H1 (cell line): ENCODE results near the gene ALOX5AP. TPM values are rescaled to one million over a fixed set of nuclear protein-coding genes. Genes with fewer than 3 reads are reported as not detected.

ENCODE experiments used
- CTCF ChIA-PET: fragments of 300-600 bp; sonication (Branson Sonifier 250); formaldehyde crosslinking; loops from one replicate; lab custom pipeline; 2021; ENCODE audit not compliant: partially characterized antibody; lab: Charles Lee
- POLR2A ChIA-PET: fragments of 300-600 bp; sonication (Branson Sonifier 250); formaldehyde crosslinking; loops from one replicate; lab custom pipeline; 2021; ENCODE audit warnings: inconsistent platforms; ENCODE audit not compliant: partially characterized antibody; lab: Charles Lee
- DNase-seq, 2 experiments: peaks; one replicate each; pipeline versions ENCODE4 v3.0.0 to v3.0.0-alpha.2; 2010 to 2022; ENCODE audit warnings: low spot score in 2 of 2, low read depth in 1 of 2, mixed read lengths in 1 of 2
- FAIRE-seq: peaks from 2 replicates; lab custom pipeline; 2011; peaks lifted over from hg19 to GRCh38; lab: Jason Lieb, UNC
- H2AFZ ChIP-seq: 2 replicates; pipeline ENCODE4 v1.8.1; 2012; ENCODE audit warnings: low read length, inconsistent platforms
- H2AK5ac ChIP-seq: 2 replicates; pipeline ENCODE4 v1.6.1; 2013; ENCODE audit warnings: low read depth, low read length
- H2BK120ac ChIP-seq: replicated peaks from 2 replicates; pipeline ENCODE3; 2013; ENCODE audit warnings: low read depth, low read length, inconsistent platforms
- H2BK12ac ChIP-seq: 2 replicates; pipeline ENCODE4 v1.6.1; 2013; ENCODE audit warnings: low read depth, low read length
- H2BK15ac ChIP-seq: 2 replicates; pipeline ENCODE4 v1.6.1; 2013; ENCODE audit warnings: low read length
- H2BK20ac ChIP-seq: 2 replicates; pipeline ENCODE4 v1.6.1; 2013; ENCODE audit warnings: low read length
- H2BK5ac ChIP-seq: 2 replicates; pipeline ENCODE4 v1.6.1; 2013; ENCODE audit warnings: low read depth, low read length
- H3K14ac ChIP-seq: 2 replicates; pipeline ENCODE4 v1.6.1; 2013; ENCODE audit warnings: inconsistent platforms; ENCODE audit not compliant: insufficient read length
- H3K18ac ChIP-seq: 2 replicates; pipeline ENCODE4 v1.6.1; 2013; ENCODE audit warnings: low read length; ENCODE audit errors: extremely low read depth
- H3K23ac ChIP-seq: 2 replicates; pipeline ENCODE4 v1.6.1; 2013; ENCODE audit warnings: inconsistent platforms; ENCODE audit not compliant: insufficient read length
- H3K23me2 ChIP-seq: 2 replicates; pipeline ENCODE4 v1.6.1; 2013; ENCODE audit warnings: low read depth, low read length
- H3K27ac ChIP-seq: 2 replicates; pipeline ENCODE4 v1.6.1; 2011; ENCODE audit warnings: low read depth, low read length, inconsistent platforms
- H3K27me3 ChIP-seq, 4 experiments: replicated peaks in 1 of 4; 1 replicate in 1 of 4; 2 replicates in 3 of 4; pipeline versions ENCODE4 v1.6.1 to v1.8.1; 2011 to 2013; ENCODE audit warnings: low read length in 3 of 4, mild to moderate bottlenecking in 3 of 4, inconsistent platforms in 2 of 4, mixed read lengths in 2 of 4, moderate library complexity in 1 of 4; ENCODE audit not compliant: control insufficient read depth in 3 of 4, insufficient read depth in 3 of 4; ENCODE audit errors: extremely low read depth in 1 of 4
- H3K36me3 ChIP-seq, 4 experiments: 2 replicates each; pipeline versions ENCODE4 v1.6.1 to v1.8.1; 2011 to 2013; ENCODE audit warnings: mild to moderate bottlenecking in 4 of 4, low read length in 3 of 4, moderate library complexity in 2 of 4, control low read depth in 1 of 4, inconsistent platforms in 1 of 4; ENCODE audit not compliant: insufficient read depth in 4 of 4, control insufficient read depth in 2 of 4
- H3K4ac ChIP-seq: replicated peaks from 2 replicates; pipeline ENCODE3; 2013; ENCODE audit warnings: low read length, low read depth, mixed read lengths, inconsistent platforms; ENCODE audit not compliant: insufficient read length
- H3K4me1 ChIP-seq, 4 experiments: replicated peaks in 1 of 4; 1 replicate in 1 of 4; 2 replicates in 3 of 4; pipeline versions ENCODE4 v1.6.1 to v1.8.1; 2011 to 2013; ENCODE audit warnings: low read length in 3 of 4, inconsistent platforms in 2 of 4, mixed read lengths in 1 of 4; ENCODE audit not compliant: insufficient read depth in 4 of 4, control insufficient read depth in 3 of 4
- H3K4me2 ChIP-seq, 2 experiments: 2 replicates each; pipeline versions ENCODE4 v1.6.1 to v1.8.1; 2011 to 2013; ENCODE audit warnings: low read depth in 2 of 2, low read length in 2 of 2, control low read depth in 1 of 2, inconsistent platforms in 1 of 2, mild to moderate bottlenecking in 1 of 2; ENCODE audit not compliant: insufficient read depth in 1 of 2
- H3K4me3 ChIP-seq, 4 experiments: fragments of 200-600, 300-600 bp in 1 of 4; sonication (generic), shearing (Covaris generic), sonication (Bioruptor Twin) in 1 of 4; 2 replicates each; pipeline versions ENCODE4 v1.5.1 to v1.8.1; 2011 to 2016; ENCODE audit warnings: low read length in 4 of 4, low read depth in 3 of 4, control low read depth in 2 of 4, inconsistent platforms in 2 of 4, mild to moderate bottlenecking in 2 of 4, mixed read lengths in 1 of 4, moderate library complexity in 1 of 4; ENCODE audit not compliant: insufficient read depth in 2 of 4; ENCODE audit errors: extremely low read depth in 1 of 4
- H3K56ac ChIP-seq: replicated peaks from 2 replicates; pipeline ENCODE3; 2013; ENCODE audit warnings: low read depth, mild to moderate bottlenecking, mixed read lengths, low read length, inconsistent platforms; ENCODE audit not compliant: insufficient read length
- H3K79me1 ChIP-seq: 2 replicates; pipeline ENCODE4 v1.6.1; 2013; ENCODE audit warnings: low read depth, low read length, control low read depth
- H3K79me2 ChIP-seq, 2 experiments: 2 replicates each; pipeline versions ENCODE4 v1.6.1 to v1.8.1; 2012 to 2013; ENCODE audit warnings: low read length in 2 of 2, mild to moderate bottlenecking in 2 of 2, inconsistent platforms in 1 of 2; ENCODE audit not compliant: insufficient read depth in 2 of 2, control insufficient read depth in 1 of 2
- H3K9ac ChIP-seq, 4 experiments: replicated peaks in 1 of 4; 1 replicate in 1 of 4; 2 replicates in 3 of 4; pipeline versions ENCODE4 v1.6.1 to v1.8.1; 2011 to 2013; ENCODE audit warnings: low read depth in 3 of 4, low read length in 3 of 4, control low read depth in 2 of 4, mild to moderate bottlenecking in 2 of 4, moderate library complexity in 2 of 4, inconsistent platforms in 1 of 4; ENCODE audit errors: extremely low read depth in 1 of 4
- H3K9me3 ChIP-seq, 2 experiments: 2 replicates each; pipeline versions ENCODE4 v1.6.1 to v1.8.1; 2012 to 2013; ENCODE audit warnings: mild to moderate bottlenecking in 2 of 2, moderate library complexity in 2 of 2, control low read depth in 1 of 2, inconsistent platforms in 1 of 2, low read depth in 1 of 2, low read length in 1 of 2, mixed read lengths in 1 of 2; ENCODE audit not compliant: insufficient read depth in 2 of 2
- H4K20me1 ChIP-seq, 2 experiments: replicated peaks in 1 of 2; 2 replicates each; pipeline versions ENCODE3 to v1.8.1; 2011 to 2013; ENCODE audit warnings: inconsistent platforms in 2 of 2, low read length in 2 of 2, mild to moderate bottlenecking in 1 of 2; ENCODE audit not compliant: insufficient read depth in 2 of 2, control insufficient read depth in 1 of 2
- H4K5ac ChIP-seq: 2 replicates; pipeline ENCODE4 v1.6.1; 2013; ENCODE audit warnings: low read length, low read depth, mixed read lengths, inconsistent platforms; ENCODE audit not compliant: insufficient read length
- H4K8ac ChIP-seq: 2 replicates; pipeline ENCODE4 v1.8.0; 2013; ENCODE audit warnings: mild to moderate bottlenecking, moderate library complexity, low read length, inconsistent platforms; ENCODE audit not compliant: insufficient read depth; ENCODE audit errors: extremely low read depth
- H4K91ac ChIP-seq: replicated peaks from 2 replicates; pipeline ENCODE3; 2013; ENCODE audit warnings: low read length, mixed read lengths, inconsistent platforms; ENCODE audit not compliant: insufficient read length
- CHD2 ChIP-seq: IDR thresholded peaks from 2 replicates; pipeline ENCODE4 v1.6.1; 2012; ENCODE audit warnings: low read length, improper control_type of control experiment
- GTF2F1 ChIP-seq: IDR thresholded peaks from 2 replicates; pipeline ENCODE4 v1.6.1; 2012; ENCODE audit warnings: low read depth, low read length, improper control_type of control experiment, borderline replicate concordance
- KDM5A ChIP-seq: fragments of 200-600 bp; IDR thresholded peaks from 2 replicates; pipeline ENCODE4 v1.7.1; 2012; ENCODE audit warnings: mild to moderate bottlenecking, low read length, inconsistent platforms, mixed read lengths
- MAFK ChIP-seq: IDR thresholded peaks from 2 replicates; pipeline ENCODE4 v1.6.1; 2012; ENCODE audit warnings: low read depth, mild to moderate bottlenecking, improper control_type of control experiment, low read length
- RXRA ChIP-seq: IDR thresholded peaks from 2 replicates; pipeline ENCODE4 v1.6.1; 2011; ENCODE audit warnings: low read depth, mild to moderate bottlenecking, low read length, moderate library complexity; ENCODE audit not compliant: insufficient read depth
- SP4 ChIP-seq: IDR thresholded peaks from 2 replicates; pipeline ENCODE4 v1.6.1; 2012; ENCODE audit warnings: low read length, inconsistent platforms
- TAF7 ChIP-seq: optimal IDR thresholded peaks from 2 replicates; pipeline ENCODE3; 2011; ENCODE audit warnings: low read depth, mild to moderate bottlenecking, inconsistent platforms, low read length, moderate library complexity, borderline replicate concordance
- TCF12 ChIP-seq: IDR thresholded peaks from 2 replicates; pipeline ENCODE4 v1.6.1; 2011; ENCODE audit warnings: low read depth, mild to moderate bottlenecking, low read length
- TEAD4 ChIP-seq: IDR thresholded peaks from 2 replicates; pipeline ENCODE4 v1.6.1; 2012; ENCODE audit warnings: low read depth, low read length, inconsistent platforms, mixed read lengths
- YY1 ChIP-seq: IDR thresholded peaks from 2 replicates; pipeline ENCODE4 v1.6.1; 2011; ENCODE audit warnings: low read depth, mild to moderate bottlenecking, low read length
- ZNF274 ChIP-seq: IDR thresholded peaks from 2 replicates; pipeline ENCODE4 v1.7.0; 2012; ENCODE audit warnings: low read length, borderline replicate concordance; ENCODE audit errors: extremely low read depth
- WGBS, 2 experiments: shearing (Covaris generic) in 1 of 2; methylation state at CpG; one replicate each; pipeline versions ENCODE4 v1.1.6 to v1.1.7; 2013 to 2015; ENCODE audit warnings: low lambda C conversion rate in 2 of 2, mixed read lengths in 2 of 2, inconsistent platforms in 1 of 2, low coverage in 1 of 2, missing lambda C conversion rate in 1 of 2; ENCODE audit not compliant: insufficient replicate concordance in 2 of 2, insufficient coverage in 1 of 2, insufficient read length in 1 of 2; ENCODE audit errors: extremely low coverage in 1 of 2, missing lambda C conversion rate in 1 of 2; 5-methylcytosine and 5-hydroxymethylcytosine counted together
- polyA plus RNA-seq, 7 experiments: library from polyadenylated mRNA; depleted of rRNA in 3 of 7; stranded (reverse) in 5 of 7; unstranded in 2 of 7; fragments of >200 nt in 5 of 7; fragments of 200-250 nt in 2 of 7; gene quantifications; 1 replicate in 5 of 7; 2 replicates in 1 of 7; 4 replicates in 1 of 7; pipeline versions ENCODE4 v1.2.1 to v1.2.3, GENCODE V29; 2011 to 2013; ENCODE audit warnings: missing spikeins in 2 of 7, mixed read lengths in 2 of 7
- total RNA-seq: library from RNA; stranded (reverse); fragmentation: NEBNext Ultra II Directional; extraction: Animal tissue kit (Norgen Biotek cat#: 25700); gene quantifications from 2 replicates; pipeline ENCODE4 v1.2.1, GENCODE V29; 2021
- TF ChIP-seq, protein P1 (sequence below): IDR thresholded peaks from 2 replicates; pipeline ENCODE4 v1.6.1; 2012; ENCODE audit warnings: low read length, inconsistent platforms

The ALOX5AP gene
- total and polyA plus RNA-seq, 2 of the 8 experiments (the other 6 are each of a cell fraction or from before 2014, with no cell fraction given), result not detected

DNA sequence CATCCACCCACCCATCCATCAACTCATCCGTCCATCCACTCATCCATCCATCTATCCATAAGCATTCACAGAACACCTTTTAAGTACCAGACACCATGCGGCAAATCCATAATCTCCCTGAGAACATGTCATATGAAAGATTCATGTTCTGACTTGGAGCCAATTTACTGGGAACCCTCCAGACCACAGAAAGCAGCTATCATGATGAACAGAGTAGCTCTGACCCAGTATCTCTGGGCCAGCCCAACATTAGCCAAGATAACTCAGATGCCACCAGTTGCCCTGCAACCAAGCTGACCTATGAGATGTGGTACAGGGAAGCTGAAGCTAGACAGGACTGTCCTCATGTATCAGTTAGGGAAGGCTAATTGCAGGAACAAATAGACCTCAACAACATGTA is 51.3 kb downstream of the ALOX5AP start:
- no peak overlapping the region for H4K5ac ChIP-seq
- H3K79me2 ChIP-seq, result no peaks in the 10 kb centered on the region
- no peak overlapping the region for H2BK120ac ChIP-seq
- no peak overlapping the region for H3K23ac ChIP-seq
- FAIRE-seq (no peak), DNase-seq (no peak)
- H3K14ac ChIP-seq, result no peak overlapping the region
- no peak overlapping the region for H3K9ac ChIP-seq
- H3K79me1 ChIP-seq, result no peaks in the 10 kb centered on the region
- H3K4me3 ChIP-seq, result no peak overlapping the region
- H3K4me2 ChIP-seq, result no peak overlapping the region
- no peak overlapping the region for H2AFZ ChIP-seq
- H2AK5ac ChIP-seq, result no peak overlapping the region
- no peak overlapping the region for H2BK12ac ChIP-seq
- H3K4ac ChIP-seq, result no peak overlapping the region
- no peaks in the 10 kb centered on the region for H3K4me1 ChIP-seq
- no peak for TF ChIP-seq TCF12
- TF ChIP-seq YY1, result no peak
- TF ChIP-seq RXRA, result no peak
- no peak for TF ChIP-seq GTF2F1
- TF ChIP-seq TEAD4, result no peak
- TF ChIP-seq MAFK, result no peak
- no peak for TF ChIP-seq CHD2
- TF ChIP-seq ZNF274, result no peak
- TF ChIP-seq SP4, result no peak
- TF ChIP-seq TAF7, result no peak
- TF ChIP-seq KDM5A, result no peak
- TF ChIP-seq, protein P1, sequence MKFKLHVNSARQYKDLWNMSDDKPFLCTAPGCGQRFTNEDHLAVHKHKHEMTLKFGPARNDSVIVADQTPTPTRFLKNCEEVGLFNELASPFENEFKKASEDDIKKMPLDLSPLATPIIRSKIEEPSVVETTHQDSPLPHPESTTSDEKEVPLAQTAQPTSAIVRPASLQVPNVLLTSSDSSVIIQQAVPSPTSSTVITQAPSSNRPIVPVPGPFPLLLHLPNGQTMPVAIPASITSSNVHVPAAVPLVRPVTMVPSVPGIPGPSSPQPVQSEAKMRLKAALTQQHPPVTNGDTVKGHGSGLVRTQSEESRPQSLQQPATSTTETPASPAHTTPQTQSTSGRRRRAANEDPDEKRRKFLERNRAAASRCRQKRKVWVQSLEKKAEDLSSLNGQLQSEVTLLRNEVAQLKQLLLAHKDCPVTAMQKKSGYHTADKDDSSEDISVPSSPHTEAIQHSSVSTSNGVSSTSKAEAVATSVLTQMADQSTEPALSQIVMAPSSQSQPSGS, result no peak
- 0 out of 7 replicates have a peak, but pooled peaks cover 0 to 2% (median 0%) of the 10 kb centered on the region in 4 experiments for H3K27me3 ChIP-seq
- H3K23me2 ChIP-seq, result no peaks in the 10 kb centered on the region; the same call in 1 of the 2 replicates
- no peaks in the 10 kb centered on the region for H3K36me3 ChIP-seq
- no peaks in the 10 kb centered on the region for H4K20me1 ChIP-seq
- H4K91ac ChIP-seq, result no peak overlapping the region
- 96% methylated on average over 2 of the region's 2 CpGs; no CpG with 5 or more reads in 1 of the 2 experiments for WGBS, 2 experiments
- H2BK5ac ChIP-seq, result no peak overlapping the region
- H3K27ac ChIP-seq, result no peak overlapping the region
- no peak overlapping the region for H2BK20ac ChIP-seq
- no peak overlapping the region for H3K56ac ChIP-seq
- H3K9me3 ChIP-seq, result no peaks in the 10 kb centered on the region
- no peak overlapping the region for H2BK15ac ChIP-seq
- H4K8ac ChIP-seq, result no peak overlapping the region
- POLR2A ChIA-PET, result no interaction called here
- H3K18ac ChIP-seq, result no peak overlapping the region
- CTCF ChIA-PET, result interaction anchor here (1.0 to 1.6 kb wide), 3 partner anchors 10 to 258 kb away, joined by 3 to 4 read pairs (median 3); no protein-coding TSS in a partner anchor
